PC-9 (cell line): ENCODE data around the gene DEFB119. TPM values are rescaled to one million over a fixed set of nuclear protein-coding genes. Genes with fewer than 3 reads are reported as not detected.

Experiments used
- BruUV-seq: library from RNA; stranded (reverse); fragments of 400-500 nt; replicated peaks from 2 replicates; lab custom pipeline; 2021; lab: Mats Ljungman, UMichigan
- CTCF ChIA-PET: fragments of 300-600 bp; sonication (Branson Sonifier 250); formaldehyde crosslinking; loops from one replicate; lab custom pipeline; 2022; ENCODE audit warnings: antibody characterized with exemption; lab: Charles Lee
- POLR2A ChIA-PET: fragments of 300-600 bp; sonication (Branson Sonifier 250); formaldehyde crosslinking; loops from one replicate; lab custom pipeline; 2022; ENCODE audit warnings: antibody characterized with exemption; ENCODE audit not compliant: unreplicated experiment; lab: Charles Lee
- DNase-seq, 2 experiments: peaks; one replicate each; pipeline versions ENCODE4 v3.0.0 to v3.0.0-alpha.2; 2015 to 2022; ENCODE audit warnings: mixed read lengths in 1 of 2
- H2AFZ ChIP-seq: fragments of 200-600 bp; sonication (generic); 2 replicates; pipeline ENCODE4 v1.8.1; 2017; ENCODE audit warnings: antibody characterized with exemption
- H3F3A ChIP-seq: fragments of 200-600 bp; sonication (generic); 2 replicates; pipeline ENCODE4 v1.8.1; 2017; ENCODE audit warnings: antibody characterized with exemption, mild to moderate bottlenecking, low read depth; ENCODE audit not compliant: insufficient read depth
- H3K27ac ChIP-seq: fragments of 200-600 bp; sonication (generic); 2 replicates; pipeline ENCODE4 v1.6.1; 2016; ENCODE audit warnings: mixed run types
- H3K27me3 ChIP-seq: fragments of 200-600 bp; sonication (generic); 2 replicates; pipeline ENCODE4 v1.6.1; 2016; ENCODE audit warnings: low read depth, mixed run types; ENCODE audit not compliant: insufficient read depth
- H3K36me3 ChIP-seq: fragments of 200-600 bp; sonication (generic); 2 replicates; pipeline ENCODE4 v1.6.1; 2016; ENCODE audit warnings: low read depth, mixed run types
- H3K4me1 ChIP-seq: fragments of 200-600 bp; sonication (generic); replicated peaks from 2 replicates; pipeline ENCODE4 v1.6.1; 2016; ENCODE audit warnings: mixed run types; ENCODE audit not compliant: insufficient read depth
- H3K4me2 ChIP-seq: fragments of 200-600 bp; sonication (generic); 2 replicates; pipeline ENCODE4 v1.6.1; 2017; ENCODE audit warnings: mixed run types
- H3K4me3 ChIP-seq: fragments of 200-600 bp; sonication (generic); 2 replicates; pipeline ENCODE4 v1.6.1; 2016; ENCODE audit warnings: mixed run types
- H3K79me2 ChIP-seq: fragments of 200-600 bp; sonication (generic); 2 replicates; pipeline ENCODE4 v1.6.1; 2017; ENCODE audit warnings: low read depth, mixed run types
- H3K9me2 ChIP-seq: fragments of 200-600 bp; sonication (generic); 2 replicates; pipeline ENCODE4 v1.8.1; 2017; ENCODE audit warnings: mild to moderate bottlenecking; ENCODE audit not compliant: insufficient read depth
- H3K9me3 ChIP-seq: fragments of 200-600 bp; sonication (generic); 2 replicates; pipeline ENCODE4 v1.8.1; 2016; ENCODE audit warnings: low read depth; ENCODE audit not compliant: insufficient read depth
- H4K20me1 ChIP-seq: fragments of 200-600 bp; sonication (generic); 2 replicates; pipeline ENCODE4 v1.8.1; 2017; ENCODE audit not compliant: insufficient read depth
- CTCF ChIP-seq: fragments of 200-600 bp; sonication (generic); conservative IDR thresholded peaks from 2 replicates; pipeline ENCODE4 v1.6.1; 2017; ENCODE audit warnings: mixed run types, antibody characterized with exemption, mild to moderate bottlenecking, moderate library complexity
- EZH2 ChIP-seq: fragments of 200-600 bp; sonication (generic); IDR thresholded peaks from 2 replicates; pipeline ENCODE4 v1.8.0; 2017; ENCODE audit warnings: antibody characterized with exemption, low read depth
- intact Hi-C: fragments of 100-400 bp; cut with micrococcal nuclease; formaldehyde crosslinking; loops from one replicate; pipeline ENCODE4 v1.10.0; 2022; ENCODE audit not compliant: unreplicated experiment
- total RNA-seq: library from RNA; stranded (reverse); gene quantifications from 2 replicates; pipeline ENCODE4 v1.2.3, GENCODE V29; 2021

The DEFB119 gene
- total RNA-seq, 1 experiment from 2014 or later, result not detected

DNA sequence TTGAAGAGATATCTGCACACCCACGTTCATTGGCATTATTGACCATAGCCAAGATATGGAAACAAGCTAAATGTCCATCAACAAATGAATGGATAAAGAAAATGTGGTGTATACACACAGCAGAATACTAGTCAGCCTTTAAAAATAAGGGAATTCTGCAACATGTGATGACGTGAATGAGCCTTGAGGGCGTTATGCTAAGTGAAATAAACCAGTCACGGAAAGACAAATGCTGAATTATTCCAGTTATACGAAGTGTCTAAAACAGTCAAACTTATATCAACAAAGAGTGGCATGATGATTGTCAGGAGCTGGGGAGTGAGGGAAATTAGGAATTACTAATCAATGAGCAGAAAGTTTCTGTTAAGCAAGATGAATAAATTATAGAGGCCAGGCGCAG lies 24.0 kb upstream of the DEFB119 start:
- peaks cover 36% of the 10 kb centered on the region for H3K27me3 ChIP-seq
- intact Hi-C loops, result no loop called here
- no peaks in the 10 kb centered on the region for H3K9me3 ChIP-seq
- H3K36me3 ChIP-seq, result no peaks in the 10 kb centered on the region
- no peaks in the 10 kb centered on the region for H3F3A ChIP-seq
- no TSS peak for BruUV-seq
- ChIA-PET POLR2A (no interaction called here), CTCF (interaction anchor here (1.1 kb wide), 1 partner anchor 89 kb away, joined by 3 read pairs; no protein-coding TSS in a partner anchor)
- no peak overlapping the region for H3K4me2 ChIP-seq
- no peak overlapping the region for H3K4me3 ChIP-seq
- no peak overlapping the region for H2AFZ ChIP-seq
- no peak for DNase-seq
- H3K9me2 ChIP-seq, result no peaks in the 10 kb centered on the region
- H3K27ac ChIP-seq, result no peak overlapping the region
- H4K20me1 ChIP-seq, result no peaks in the 10 kb centered on the region
- TF ChIP-seq EZH2, result no peak
- TF ChIP-seq CTCF, result no peak
- H3K79me2 ChIP-seq, result no peaks in the 10 kb centered on the region
- no peaks in the 10 kb centered on the region for H3K4me1 ChIP-seq

DNA sequence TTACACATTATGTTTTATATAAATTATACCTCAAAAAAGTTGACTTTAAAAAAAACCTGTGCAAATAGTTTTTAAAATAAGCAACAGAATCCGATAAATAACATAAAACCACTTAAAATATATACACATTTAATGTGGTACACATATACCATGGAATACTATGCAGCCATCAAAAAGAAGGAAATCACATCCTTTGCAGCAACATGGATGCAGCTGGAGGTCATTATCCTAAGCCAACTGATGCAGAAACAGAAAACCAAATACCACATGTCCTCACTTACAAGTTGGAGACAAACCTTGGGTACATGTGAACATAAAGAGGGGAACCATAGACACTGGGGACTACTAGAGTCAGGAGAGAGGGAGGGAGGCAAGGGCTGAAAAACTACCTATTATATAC lies 19.6 kb upstream of the DEFB119 start:
- TF ChIP-seq EZH2 (no peak), CTCF (no peak)

GRCh38 chr20:31406115-31406514 lies 15.7 kb upstream of the DEFB119 start, which contains the start of gene DEFB121:
TSS of gene DEFB121 (minus strand) at chr20:31406215. CDS start at chr20:31406152, 63 bp downstream.
- CTCF ChIA-PET, result no interaction called here
- DNase-seq, result no peak
- H3K4me1 ChIP-seq, result no peaks in the 10 kb centered on the region
- H3K4me3 ChIP-seq, result no peak within 1 kb of the TSS
- H3K9me2 ChIP-seq, result no peaks in the 10 kb centered on the region
- no peaks in the 10 kb centered on the region for H3K79me2 ChIP-seq
- no peaks in the 10 kb centered on the region for H4K20me1 ChIP-seq
- POLR2A ChIA-PET, result no interaction called here
- BruUV-seq, result no TSS peak
- no peak within 1 kb of the TSS for H3K4me2 ChIP-seq
- intact Hi-C loops, result no loop called here
- no peak within 1 kb of the TSS for H3K27ac ChIP-seq
- H3K9me3 ChIP-seq, result no peaks in the 10 kb centered on the region
- no peak within 1 kb of the TSS for H2AFZ ChIP-seq
- H3F3A ChIP-seq, result no peaks in the 10 kb centered on the region
- peaks cover 25% of the 10 kb centered on the region for H3K27me3 ChIP-seq
- no peaks in the 10 kb centered on the region for H3K36me3 ChIP-seq
- TF ChIP-seq CTCF, result no peak
- TF ChIP-seq EZH2, result no peak

More for the DNA sequence above, 19.6 kb upstream of the DEFB119 start:
- H3K4me3 ChIP-seq, result no peak overlapping the region
- H4K20me1 ChIP-seq, result no peaks in the 10 kb centered on the region
- ChIA-PET CTCF (no interaction called here), POLR2A (no interaction called here)
- no peak overlapping the region for H2AFZ ChIP-seq
- H3K79me2 ChIP-seq, result no peaks in the 10 kb centered on the region
- intact Hi-C loops, result no loop called here
- H3K27ac ChIP-seq, result no peak overlapping the region
- BruUV-seq, result no TSS peak
- H3K4me2 ChIP-seq, result no peak overlapping the region
- H3K9me2 ChIP-seq, result no peaks in the 10 kb centered on the region
- H3K4me1 ChIP-seq, result no peaks in the 10 kb centered on the region
- H3K36me3 ChIP-seq, result no peaks in the 10 kb centered on the region
- DNase-seq, result no peak
- H3K27me3 ChIP-seq, result peaks cover 53% of the 10 kb centered on the region
- H3K9me3 ChIP-seq, result no peaks in the 10 kb centered on the region
- H3F3A ChIP-seq, result no peaks in the 10 kb centered on the region
